Measurements from ENCODE around the gene PHF3.

PHF3 gene

DNA sequence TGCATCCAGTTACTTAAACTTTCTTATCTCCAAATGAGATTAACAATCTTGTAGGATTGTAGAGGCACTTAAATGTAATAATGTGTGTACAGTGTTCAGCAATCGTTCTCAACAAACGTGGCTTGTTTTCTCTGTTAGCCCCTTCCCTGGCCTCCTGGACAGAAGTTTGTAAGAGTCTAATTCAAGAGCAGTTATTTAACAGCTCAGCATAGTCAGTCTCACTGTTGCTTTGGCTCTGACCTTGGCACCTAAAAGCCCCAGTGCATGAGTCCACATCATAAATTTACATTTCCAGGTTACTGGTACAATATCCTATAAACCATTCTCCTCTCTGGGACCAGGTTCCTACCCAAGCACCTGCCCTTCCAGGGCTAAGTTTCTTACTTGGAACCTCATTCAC is 11.5 kb upstream of the PHF3 start:
- Histone ChIP-seq H3K36me3 (ENCODE audit: control insufficient read depth, insufficient read depth, low read length) (no peaks in the 10 kb centered on the region), H3K79me2 (ENCODE audit: control insufficient read depth, insufficient read depth, low read length) (no peaks in the 10 kb centered on the region), H3K27me3 (ENCODE audit: insufficient read depth, low read length, poor library complexity) (no peaks in the 10 kb centered on the region), H3K79me1 (ENCODE audit: low read length) (no peaks in the 10 kb centered on the region), H3K4me1 (ENCODE audit: control insufficient read depth, low read depth, low read length) (no peaks in the 10 kb centered on the region), H3K4me2 (ENCODE audit: low read length) (no peak overlapping the region), H4K5ac (ENCODE audit: low read length) (no peak overlapping the region), H3K27ac (ENCODE audit: low read depth, low read length) (no peak overlapping the region), H3K4me3 (ENCODE audit: low read length) (no peak overlapping the region), H3K4ac (ENCODE audit: low read depth, low read length) (no peak overlapping the region), H2AK5ac (ENCODE audit: low read length) (no peak overlapping the region), H3K56ac (ENCODE audit: low read length) (no peak overlapping the region), H4K8ac (ENCODE audit: low read depth, low read length) (no peak overlapping the region), H3K18ac (ENCODE audit: low read length) (no peak overlapping the region), H2BK120ac (ENCODE audit: low read depth, low read length) (no peak overlapping the region), H3K9ac (ENCODE audit: low read length) (no peak overlapping the region), H2BK15ac (replicated peaks; ENCODE audit: low read depth) (no peak overlapping the region), H3K23ac (ENCODE audit: low read length) (no peak overlapping the region), H2BK5ac (ENCODE audit: low read length) (no peak overlapping the region)
- DNase-seq, result no peak
- WGBS (ENCODE audit: extremely low coverage, insufficient coverage, low lambda C conversion rate), result no CpG with 5 or more reads among the region's 2 CpGs

DNA sequence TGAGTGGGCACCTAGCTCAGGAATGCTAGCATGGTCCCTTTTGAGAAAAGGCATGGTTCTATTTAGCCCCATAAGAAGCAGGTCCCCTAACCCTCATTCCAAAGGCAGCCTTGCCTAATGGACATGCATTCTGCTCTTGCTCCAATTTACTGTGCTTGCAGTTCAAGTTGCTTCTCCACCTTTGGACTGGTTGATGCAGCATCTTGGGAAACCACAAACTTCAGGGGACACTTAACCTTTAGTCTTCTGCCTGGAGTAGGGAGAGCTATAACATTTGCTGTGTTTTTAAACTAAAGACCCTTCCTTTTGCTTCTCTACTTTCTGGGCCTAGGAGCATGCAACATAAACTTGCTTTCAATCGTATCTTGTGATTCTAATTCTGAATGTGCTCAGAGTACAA is 5.1 kb upstream of the PHF3 start:
- Histone ChIP-seq H4K5ac (ENCODE audit: low read length) (no peak overlapping the region), H2BK120ac (ENCODE audit: low read depth, low read length) (no peak overlapping the region), H3K18ac (ENCODE audit: low read length) (no peak overlapping the region), H3K27me3 (ENCODE audit: insufficient read depth, low read length, poor library complexity) (no peaks in the 10 kb centered on the region), H3K79me1 (ENCODE audit: low read length) (no peaks in the 10 kb centered on the region), H2BK15ac (replicated peaks; ENCODE audit: low read depth) (no peak overlapping the region), H2BK5ac (ENCODE audit: low read length) (no peak overlapping the region), H3K4ac (ENCODE audit: low read depth, low read length) (no peak overlapping the region), H3K36me3 (ENCODE audit: control insufficient read depth, insufficient read depth, low read length) (no peaks in the 10 kb centered on the region), H3K79me2 (ENCODE audit: control insufficient read depth, insufficient read depth, low read length) (no peaks in the 10 kb centered on the region), H3K56ac (ENCODE audit: low read length) (no peak overlapping the region), H3K4me2 (ENCODE audit: low read length) (no peak overlapping the region), H3K23ac (ENCODE audit: low read length) (no peak overlapping the region), H4K8ac (ENCODE audit: low read depth, low read length) (no peak overlapping the region), H3K27ac (ENCODE audit: low read depth, low read length) (no peak overlapping the region), H2AK5ac (ENCODE audit: low read length) (no peak overlapping the region), H3K4me1 (ENCODE audit: control insufficient read depth, low read depth, low read length) (peaks cover 2% of the 10 kb centered on the region), H3K4me3 (ENCODE audit: low read length) (no peak overlapping the region), H3K9ac (ENCODE audit: low read length) (no peak overlapping the region)
- no CpG with 5 or more reads among the region's 1 CpG for WGBS (ENCODE audit: extremely low coverage, insufficient coverage, low lambda C conversion rate)
- DNase-seq, result no peak

DNA sequence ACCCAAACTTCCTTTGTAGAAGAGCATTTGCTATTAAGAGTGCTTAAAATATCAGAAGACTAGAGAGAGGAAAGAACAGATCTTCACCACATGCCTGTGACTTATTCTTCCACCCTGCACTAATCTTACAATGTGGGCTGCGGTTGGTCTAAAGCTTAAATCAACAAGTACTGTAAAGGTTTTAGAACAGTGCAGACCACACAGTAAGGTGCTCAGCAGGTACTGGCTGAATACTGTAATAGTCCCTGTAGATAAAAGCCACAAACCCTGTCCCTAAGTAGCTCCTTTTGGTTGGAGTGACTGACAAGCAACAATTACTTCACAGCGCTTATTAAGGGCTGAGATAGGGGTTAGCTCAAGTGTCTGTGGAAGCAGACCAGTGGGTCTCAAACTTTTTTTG is 972 bp upstream of the PHF3 start:
- Histone ChIP-seq H3K27ac (ENCODE audit: low read depth, low read length) (no peak overlapping the region), H3K79me1 (ENCODE audit: low read length) (no peaks in the 10 kb centered on the region), H4K5ac (ENCODE audit: low read length) (no peak overlapping the region)

DNA sequence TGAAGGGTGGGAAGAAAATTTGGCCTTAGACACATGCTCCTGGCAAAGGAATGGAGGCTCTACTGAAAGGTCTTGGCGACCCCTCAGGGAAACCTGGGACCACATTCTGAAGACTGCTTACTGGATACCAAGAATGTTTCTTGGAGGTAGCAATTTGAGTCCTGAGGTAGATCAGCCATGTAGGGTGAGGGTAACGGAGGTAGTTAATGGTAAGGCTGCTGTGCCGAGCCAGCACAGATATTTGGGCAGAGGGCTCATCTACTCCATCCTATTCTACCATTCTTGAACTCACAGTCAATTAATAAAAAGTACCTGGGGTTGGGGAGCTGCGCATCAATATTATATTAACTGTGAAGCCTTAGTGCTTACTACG is 401 bp upstream of the PHF3 start:
- Histone ChIP-seq H3K27me3 (ENCODE audit: insufficient read depth, low read length, poor library complexity) (no peaks in the 10 kb centered on the region), H3K56ac (ENCODE audit: low read length) (peak overlapping the region; percentile 59), H3K27ac (ENCODE audit: low read depth, low read length) (peak overlapping the region; percentile 6), H3K9ac (ENCODE audit: low read length) (peak overlapping the region; percentile 72), H4K8ac (ENCODE audit: low read depth, low read length) (no peak overlapping the region), H3K36me3 (ENCODE audit: control insufficient read depth, insufficient read depth, low read length) (no peaks in the 10 kb centered on the region), H3K4ac (ENCODE audit: low read depth, low read length) (no peak overlapping the region), H2BK120ac (ENCODE audit: low read depth, low read length) (no peak overlapping the region), H3K79me1 (ENCODE audit: low read length) (no peaks in the 10 kb centered on the region), H2BK5ac (ENCODE audit: low read length) (no peak overlapping the region), H3K4me3 (ENCODE audit: low read length) (peak overlapping the region; percentile 49), H2BK15ac (replicated peaks; ENCODE audit: low read depth) (no peak overlapping the region), H3K23ac (ENCODE audit: low read length) (no peak overlapping the region), H2AK5ac (ENCODE audit: low read length) (no peak overlapping the region), H4K5ac (ENCODE audit: low read length) (peak overlapping the region; percentile 10), H3K4me1 (ENCODE audit: control insufficient read depth, low read depth, low read length) (peaks cover 2% of the 10 kb centered on the region), H3K79me2 (ENCODE audit: control insufficient read depth, insufficient read depth, low read length) (peaks cover 27% of the 10 kb centered on the region), H3K18ac (ENCODE audit: low read length) (no peak overlapping the region), H3K4me2 (ENCODE audit: low read length) (peak overlapping the region; percentile 33)
- DNase-seq, result peak; percentile 53
- WGBS (ENCODE audit: extremely low coverage, insufficient coverage, low lambda C conversion rate), result no CpG with 5 or more reads among the region's 5 CpGs

More for the DNA sequence above, 972 bp upstream of the PHF3 start:
- Histone ChIP-seq H3K27me3 (ENCODE audit: insufficient read depth, low read length, poor library complexity) (no peaks in the 10 kb centered on the region), H2BK120ac (ENCODE audit: low read depth, low read length) (no peak overlapping the region), H2AK5ac (ENCODE audit: low read length) (no peak overlapping the region), H3K79me2 (ENCODE audit: control insufficient read depth, insufficient read depth, low read length) (peaks cover 22% of the 10 kb centered on the region), H3K56ac (ENCODE audit: low read length) (no peak overlapping the region), H3K4ac (ENCODE audit: low read depth, low read length) (no peak overlapping the region), H4K8ac (ENCODE audit: low read depth, low read length) (no peak overlapping the region), H3K4me2 (ENCODE audit: low read length) (no peak overlapping the region), H3K9ac (ENCODE audit: low read length) (no peak overlapping the region), H3K23ac (ENCODE audit: low read length) (no peak overlapping the region), H3K4me3 (ENCODE audit: low read length) (no peak overlapping the region), H3K4me1 (ENCODE audit: control insufficient read depth, low read depth, low read length) (peaks cover 2% of the 10 kb centered on the region), H3K36me3 (ENCODE audit: control insufficient read depth, insufficient read depth, low read length) (no peaks in the 10 kb centered on the region), H2BK15ac (replicated peaks; ENCODE audit: low read depth) (no peak overlapping the region), H2BK5ac (ENCODE audit: low read length) (no peak overlapping the region), H3K18ac (ENCODE audit: low read length) (no peak overlapping the region)
- WGBS (ENCODE audit: extremely low coverage, insufficient coverage, low lambda C conversion rate), result no CpG with 5 or more reads among the region's 2 CpGs
- DNase-seq, result peak; percentile 75

GRCh38 chr6:63636518-63637021 is 968 bp downstream of the PHF3 start:
- H3K27ac ChIP-seq (ENCODE audit: low read depth, low read length), result peak overlapping the region; percentile 81
- H2AK5ac ChIP-seq (ENCODE audit: low read length), result no peak overlapping the region
- peaks cover 2% of the 10 kb centered on the region for H3K4me1 ChIP-seq (ENCODE audit: control insufficient read depth, low read depth, low read length)
- no CpG with 5 or more reads among the region's 23 CpGs for WGBS (ENCODE audit: extremely low coverage, insufficient coverage, low lambda C conversion rate)
- no peaks in the 10 kb centered on the region for H3K27me3 ChIP-seq (ENCODE audit: insufficient read depth, low read length, poor library complexity)
- peak overlapping the region; percentile 95 for H3K4ac ChIP-seq (ENCODE audit: low read depth, low read length)
- H4K5ac ChIP-seq (ENCODE audit: low read length), result no peak overlapping the region
- H2BK15ac ChIP-seq (replicated peaks; ENCODE audit: low read depth), result no peak overlapping the region
- DNase-seq, result peak; percentile 79
- peak overlapping the region; percentile 96 for H3K56ac ChIP-seq (ENCODE audit: low read length)
- peak overlapping the region; percentile 78 for H3K4me2 ChIP-seq (ENCODE audit: low read length)
- H3K9ac ChIP-seq (ENCODE audit: low read length), result peak overlapping the region; percentile 97
- peaks cover 39% of the 10 kb centered on the region for H3K79me2 ChIP-seq (ENCODE audit: control insufficient read depth, insufficient read depth, low read length)
- H2BK120ac ChIP-seq (ENCODE audit: low read depth, low read length), result peak overlapping the region; percentile 69
- H3K23ac ChIP-seq (ENCODE audit: low read length), result no peak overlapping the region
- no peak overlapping the region for H2BK5ac ChIP-seq (ENCODE audit: low read length)
- H4K8ac ChIP-seq (ENCODE audit: low read depth, low read length), result no peak overlapping the region
- H3K4me3 ChIP-seq (ENCODE audit: low read length), result peak overlapping the region; percentile 91
- H3K79me1 ChIP-seq (ENCODE audit: low read length), result peaks cover 3% of the 10 kb centered on the region
- H3K18ac ChIP-seq (ENCODE audit: low read length), result peak overlapping the region; percentile 96
- H3K36me3 ChIP-seq (ENCODE audit: control insufficient read depth, insufficient read depth, low read length), result no peaks in the 10 kb centered on the region

- H2AK5ac ChIP-seq (ENCODE audit: low read length), result no peak overlapping the region
- H4K8ac ChIP-seq (ENCODE audit: low read depth, low read length), result no peak overlapping the region
- H3K36me3 ChIP-seq (ENCODE audit: control insufficient read depth, insufficient read depth, low read length), result no peaks in the 10 kb centered on the region
- H2BK15ac ChIP-seq (replicated peaks; ENCODE audit: low read depth), result no peak overlapping the region
- H3K18ac ChIP-seq (ENCODE audit: low read length), result no peak overlapping the region
- H3K4me1 ChIP-seq (ENCODE audit: control insufficient read depth, low read depth, low read length), result peaks cover 2% of the 10 kb centered on the region
- H3K79me1 ChIP-seq (ENCODE audit: low read length), result peaks cover 3% of the 10 kb centered on the region
- no peaks in the 10 kb centered on the region for H3K27me3 ChIP-seq (ENCODE audit: insufficient read depth, low read length, poor library complexity)
- H3K4ac ChIP-seq (ENCODE audit: low read depth, low read length), result no peak overlapping the region
- H3K56ac ChIP-seq (ENCODE audit: low read length), result no peak overlapping the region
- H3K23ac ChIP-seq (ENCODE audit: low read length), result no peak overlapping the region
- H4K5ac ChIP-seq (ENCODE audit: low read length), result no peak overlapping the region
- H3K27ac ChIP-seq (ENCODE audit: low read depth, low read length), result no peak overlapping the region
- H3K79me2 ChIP-seq (ENCODE audit: control insufficient read depth, insufficient read depth, low read length), result peaks cover 44% of the 10 kb centered on the region
- no peak overlapping the region for H3K4me3 ChIP-seq (ENCODE audit: low read length)
- H2BK5ac ChIP-seq (ENCODE audit: low read length), result no peak overlapping the region
- no peak for DNase-seq
- H3K9ac ChIP-seq (ENCODE audit: low read length), result no peak overlapping the region
- H3K4me2 ChIP-seq (ENCODE audit: low read length), result no peak overlapping the region
- no peak overlapping the region for H2BK120ac ChIP-seq (ENCODE audit: low read depth, low read length)
- no CpG with 5 or more reads among the region's 2 CpGs for WGBS (ENCODE audit: extremely low coverage, insufficient coverage, low lambda C conversion rate)
Measured at GRCh38 chr6:63637865-63638445, 2.4 kb downstream of the PHF3 start.
